ENCODE data around the gene PARD3B.

PARD3B gene

DNA sequence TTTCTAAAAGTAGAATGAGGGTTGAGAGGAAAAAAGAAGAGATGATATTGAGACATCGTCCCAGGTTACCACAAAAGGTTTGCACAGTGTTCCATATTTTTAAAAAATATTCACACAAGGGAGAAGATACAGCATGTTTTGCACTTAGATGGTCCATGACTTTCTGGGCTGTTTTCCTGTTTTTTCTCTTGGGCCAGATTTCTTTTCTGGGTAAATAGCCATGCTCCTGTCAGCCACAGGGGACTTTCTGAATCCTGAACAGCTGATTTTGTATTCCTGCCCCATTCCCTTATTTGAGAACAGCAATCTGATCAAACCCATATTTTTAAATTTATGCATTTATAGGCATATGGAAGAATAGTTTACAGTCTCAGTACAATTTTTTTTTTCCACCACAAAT, 951.1 kb downstream of the PARD3B start:
- H3K36me3 ChIP-seq (ENCODE audit: insufficient read depth, low read length): no peaks in the 10 kb centered on the region
- no peak overlapping the region for H3K4me3 ChIP-seq (ENCODE audit: low read depth in 1 of 2, low read length in 2 of 2)
- H3K27ac ChIP-seq (ENCODE audit: low read length): no peak overlapping the region
- H3K79me2 ChIP-seq (ENCODE audit: insufficient read depth, low read length): no peaks in the 10 kb centered on the region
- no peaks in the 10 kb centered on the region for H3K27me3 ChIP-seq (ENCODE audit: insufficient read depth, low read length, poor library complexity)
- H3K9me3 ChIP-seq (ENCODE audit: insufficient read depth, low read length, severe bottlenecking): no peaks in the 10 kb centered on the region
- H3K4me1 ChIP-seq (ENCODE audit: insufficient read depth, low read length): no peaks in the 10 kb centered on the region
- no peak for ATAC-seq (ENCODE audit: insufficient read depth, low read depth)
- H4K20me1 ChIP-seq (ENCODE audit: insufficient read depth, low read length): no peaks in the 10 kb centered on the region
- H3K9ac ChIP-seq (ENCODE audit: low read depth, low read length): no peak overlapping the region
- TF ChIP-seq EZH2 (IDR thresholded peaks at IDR 0.05; ENCODE audit: borderline replicate concordance, low read depth, low read length, severe bottlenecking) (no peak), CTCF (IDR thresholded peaks at IDR 0.05; ENCODE audit: borderline replicate concordance, extremely low read depth, low read length, poor library complexity, severe bottlenecking) (no peak)
- no peak overlapping the region for H2AFZ ChIP-seq (ENCODE audit: low read depth, low read length)
- no peak for DNase-seq
- no peak overlapping the region for H3K4me2 ChIP-seq (ENCODE audit: insufficient read depth, low read length)

- H3K4me3 ChIP-seq (ENCODE audit: low read depth in 1 of 2, low read length in 2 of 2): no peak overlapping the region
- DNase-seq (no peak), ATAC-seq (ENCODE audit: insufficient read depth, low read depth) (no peak)
- H4K20me1 ChIP-seq (ENCODE audit: insufficient read depth, low read length): no peaks in the 10 kb centered on the region
- H3K27ac ChIP-seq (ENCODE audit: low read length): no peak overlapping the region
- H3K27me3 ChIP-seq (ENCODE audit: insufficient read depth, low read length, poor library complexity): no peaks in the 10 kb centered on the region
- H3K4me2 ChIP-seq (ENCODE audit: insufficient read depth, low read length): no peak overlapping the region
- H3K9me3 ChIP-seq (ENCODE audit: insufficient read depth, low read length, severe bottlenecking): no peaks in the 10 kb centered on the region
- no peaks in the 10 kb centered on the region for H3K4me1 ChIP-seq (ENCODE audit: insufficient read depth, low read length)
- no peaks in the 10 kb centered on the region for H3K79me2 ChIP-seq (ENCODE audit: insufficient read depth, low read length)
- TF ChIP-seq EZH2 (IDR thresholded peaks at IDR 0.05; ENCODE audit: borderline replicate concordance, low read depth, low read length, severe bottlenecking): no peak
- no peak for TF ChIP-seq CTCF (IDR thresholded peaks at IDR 0.05; ENCODE audit: borderline replicate concordance, extremely low read depth, low read length, poor library complexity, severe bottlenecking)
- no peaks in the 10 kb centered on the region for H3K36me3 ChIP-seq (ENCODE audit: insufficient read depth, low read length)
- no peak overlapping the region for H2AFZ ChIP-seq (ENCODE audit: low read depth, low read length)
- H3K9ac ChIP-seq (ENCODE audit: low read depth, low read length): no peak overlapping the region
Observed at GRCh38 chr2:205496772-205497171, 951.5 kb downstream of the PARD3B start.

DNA sequence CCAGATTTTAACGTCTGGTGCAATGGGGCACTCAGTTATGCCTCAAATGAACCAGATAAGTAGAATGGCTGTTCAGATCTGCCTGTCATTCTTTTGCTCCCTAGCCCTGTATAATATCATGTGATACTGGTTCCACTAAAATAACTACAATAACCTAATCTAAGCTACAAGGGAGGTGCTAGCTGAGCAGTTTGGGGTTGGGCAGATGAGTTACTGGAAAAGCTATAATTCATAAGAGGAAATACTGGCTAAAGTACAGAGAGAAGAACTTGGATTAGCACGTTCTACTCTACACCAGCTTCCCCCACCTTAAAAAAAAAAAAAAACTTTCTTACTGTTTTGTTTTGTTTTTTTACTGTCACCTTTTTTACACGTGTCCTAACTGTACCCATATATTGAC, 953.7 kb downstream of the PARD3B start:
- ATAC-seq (ENCODE audit: insufficient read depth, low read depth): no peak
- H3K9ac ChIP-seq (ENCODE audit: low read depth, low read length): no peak overlapping the region

More for the DNA sequence above, 953.7 kb downstream of the PARD3B start:
- Histone ChIP-seq H3K4me2 (ENCODE audit: insufficient read depth, low read length) (no peak overlapping the region), H3K9me3 (ENCODE audit: insufficient read depth, low read length, severe bottlenecking) (no peaks in the 10 kb centered on the region), H2AFZ (ENCODE audit: low read depth, low read length) (no peak overlapping the region), H4K20me1 (ENCODE audit: insufficient read depth, low read length) (no peaks in the 10 kb centered on the region), H3K4me3 (ENCODE audit: low read depth in 1 of 2, low read length in 2 of 2) (no peak overlapping the region), H3K79me2 (ENCODE audit: insufficient read depth, low read length) (no peaks in the 10 kb centered on the region), H3K4me1 (ENCODE audit: insufficient read depth, low read length) (no peaks in the 10 kb centered on the region), H3K36me3 (ENCODE audit: insufficient read depth, low read length) (no peaks in the 10 kb centered on the region), H3K27me3 (ENCODE audit: insufficient read depth, low read length, poor library complexity) (no peaks in the 10 kb centered on the region), H3K27ac (ENCODE audit: low read length) (no peak overlapping the region)
- no peak for DNase-seq
- no peak for TF ChIP-seq CTCF (IDR thresholded peaks at IDR 0.05; ENCODE audit: borderline replicate concordance, extremely low read depth, low read length, poor library complexity, severe bottlenecking)
- no peak for TF ChIP-seq EZH2 (IDR thresholded peaks at IDR 0.05; ENCODE audit: borderline replicate concordance, low read depth, low read length, severe bottlenecking)

All from DND-41 (cell line).